HEK293T (cell line): ENCODE data around the gene CFAP73.

ENCODE experiments used
- ARNT ChIP-seq: fragments of 450-650 bp; IDR thresholded peaks from 2 replicates; pipeline ENCODE4 v1.6.1; 2017; ENCODE audit warnings: mild to moderate bottlenecking
- CTBP1 ChIP-seq: fragments of 450-650 bp; IDR thresholded peaks from 2 replicates; pipeline ENCODE4 v1.6.1; 2016; ENCODE audit warnings: borderline replicate concordance
- FOXA1 ChIP-seq: fragments of 450-650 bp; IDR thresholded peaks from 2 replicates; pipeline ENCODE4 v1.6.1; 2016; ENCODE audit warnings: mild to moderate bottlenecking
- FOXK2 ChIP-seq: fragments of 450-650 bp; IDR thresholded peaks from 2 replicates; pipeline ENCODE4 v1.6.1; 2016; ENCODE audit warnings: mild to moderate bottlenecking
- FOXM1 ChIP-seq: fragments of 450-650 bp; IDR thresholded peaks from 2 replicates; pipeline ENCODE4 v1.6.1; 2017; ENCODE audit warnings: mild to moderate bottlenecking, borderline replicate concordance
- HDGF ChIP-seq: fragments of 450-650 bp; IDR thresholded peaks from 2 replicates; pipeline ENCODE4 v1.6.1; 2017; ENCODE audit warnings: antibody characterized with exemption, borderline replicate concordance
- L3MBTL2 ChIP-seq: fragments of 450-650 bp; conservative IDR thresholded peaks from 2 replicates; pipeline ENCODE4 v1.6.1; 2016; ENCODE audit warnings: mild to moderate bottlenecking
- LEF1 ChIP-seq: fragments of 450-650 bp; IDR thresholded peaks from 2 replicates; pipeline ENCODE4 v1.6.1; 2017; ENCODE audit warnings: mild to moderate bottlenecking, borderline replicate concordance
- NFRKB ChIP-seq: fragments of 450-650 bp; IDR thresholded peaks from 2 replicates; pipeline ENCODE4 v1.6.1; 2016; ENCODE audit warnings: mild to moderate bottlenecking, moderate library complexity
- PKNOX1 ChIP-seq: fragments of 450-650 bp; IDR thresholded peaks from 2 replicates; pipeline ENCODE4 v1.6.1; 2016
- SP1 ChIP-seq: fragments of 450-650 bp; IDR thresholded peaks from 2 replicates; pipeline ENCODE4 v1.6.1; 2017
- SUZ12 ChIP-seq: fragments of 450-650 bp; IDR thresholded peaks from 2 replicates; pipeline ENCODE4 v1.6.1; 2016; ENCODE audit warnings: mild to moderate bottlenecking

GRCh38 chr12:113116875-113117274 lies 32.6 kb upstream of the CFAP73 start:
- no peak for TF ChIP-seq NFRKB
- TF ChIP-seq LEF1, result no peak
- TF ChIP-seq L3MBTL2, result no peak
- no peak for TF ChIP-seq FOXA1
- no peak for TF ChIP-seq FOXM1
- no peak for TF ChIP-seq ARNT
- no peak for TF ChIP-seq SUZ12
- no peak for TF ChIP-seq PKNOX1
- TF ChIP-seq CTBP1, result no peak
- TF ChIP-seq SP1, result no peak
- TF ChIP-seq FOXK2, result no peak
- TF ChIP-seq HDGF, result no peak
